Measurements from ENCODE around the gene PKHD1. TPM values are rescaled to one million over a fixed set of nuclear protein-coding genes. Genes with fewer than 3 reads are reported as not detected.

The PKHD1 gene
- total RNA-seq, 1 experiment from 2014 or later = 0.09 TPM

DNA sequence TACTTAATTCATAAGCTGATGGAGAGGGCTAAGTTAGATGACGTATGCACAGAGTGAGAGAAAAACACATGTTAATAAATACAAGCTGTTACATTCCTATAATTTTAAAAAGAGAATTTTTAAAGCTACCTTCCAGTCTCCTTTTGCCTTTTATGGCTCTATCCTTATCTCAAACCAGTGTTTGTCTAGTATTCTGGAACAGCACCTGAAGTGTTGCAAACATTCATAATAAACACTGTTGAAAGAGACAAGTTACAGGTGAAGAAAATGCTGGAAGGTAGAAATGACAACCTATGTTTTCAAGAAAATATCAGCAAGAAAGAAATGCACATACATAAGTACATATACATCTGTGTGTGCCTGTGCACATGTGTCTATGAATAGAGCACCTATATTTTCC lies 409.1 kb downstream of the PKHD1 start:
- TF ChIP-seq, protein P1, sequence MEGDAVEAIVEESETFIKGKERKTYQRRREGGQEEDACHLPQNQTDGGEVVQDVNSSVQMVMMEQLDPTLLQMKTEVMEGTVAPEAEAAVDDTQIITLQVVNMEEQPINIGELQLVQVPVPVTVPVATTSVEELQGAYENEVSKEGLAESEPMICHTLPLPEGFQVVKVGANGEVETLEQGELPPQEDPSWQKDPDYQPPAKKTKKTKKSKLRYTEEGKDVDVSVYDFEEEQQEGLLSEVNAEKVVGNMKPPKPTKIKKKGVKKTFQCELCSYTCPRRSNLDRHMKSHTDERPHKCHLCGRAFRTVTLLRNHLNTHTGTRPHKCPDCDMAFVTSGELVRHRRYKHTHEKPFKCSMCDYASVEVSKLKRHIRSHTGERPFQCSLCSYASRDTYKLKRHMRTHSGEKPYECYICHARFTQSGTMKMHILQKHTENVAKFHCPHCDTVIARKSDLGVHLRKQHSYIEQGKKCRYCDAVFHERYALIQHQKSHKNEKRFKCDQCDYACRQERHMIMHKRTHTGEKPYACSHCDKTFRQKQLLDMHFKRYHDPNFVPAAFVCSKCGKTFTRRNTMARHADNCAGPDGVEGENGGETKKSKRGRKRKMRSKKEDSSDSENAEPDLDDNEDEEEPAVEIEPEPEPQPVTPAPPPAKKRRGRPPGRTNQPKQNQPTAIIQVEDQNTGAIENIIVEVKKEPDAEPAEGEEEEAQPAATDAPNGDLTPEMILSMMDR (conservative IDR thresholded peaks at IDR 0.05) = no peak
- no peak overlapping the region for H3K23ac ChIP-seq (ENCODE audit: insufficient read length, low read depth, low read length)

More for the DNA sequence above, 409.1 kb downstream of the PKHD1 start:
- H3K9me3 Mint-ChIP-seq = no peaks in the 10 kb centered on the region
- no peak overlapping the region for H2AK5ac ChIP-seq (ENCODE audit: insufficient read length, low read length)
- no peak overlapping the region for H2BK120ac ChIP-seq (ENCODE audit: low read depth, low read length, poor library complexity, severe bottlenecking)
- H3K4me1 Mint-ChIP-seq = no peaks in the 10 kb centered on the region
- H3K23me2 ChIP-seq (ENCODE audit: insufficient read length, low read depth, low read length, poor library complexity, severe bottlenecking) = no peaks in the 10 kb centered on the region
- H3K9me3 ChIP-seq (ENCODE audit: control insufficient read depth, low read depth, low read length) = no peaks in the 10 kb centered on the region
- no peak overlapping the region for H4K91ac ChIP-seq (ENCODE audit: insufficient read length, low read depth, low read length)
- no peak overlapping the region for H4K5ac ChIP-seq (ENCODE audit: insufficient read length, low read depth, low read length)
- H3K4me2 ChIP-seq (ENCODE audit: insufficient read depth, insufficient read length, low read length) = no peak overlapping the region
- H2BK12ac ChIP-seq (ENCODE audit: insufficient read length, low read depth, low read length) = no peak overlapping the region
- H3K14ac ChIP-seq (ENCODE audit: insufficient read depth, low read length) = no peak overlapping the region
- no peak overlapping the region for H3K56ac ChIP-seq (ENCODE audit: insufficient read length, low read depth, low read length)
- H4K20me1 ChIP-seq (ENCODE audit: control insufficient read depth, insufficient read depth, insufficient read length) = no peaks in the 10 kb centered on the region
- H4K8ac ChIP-seq (replicated peaks; ENCODE audit: insufficient read length, low read depth, low read length) = no peak overlapping the region
- H3K27ac ChIP-seq (ENCODE audit: insufficient read length, low read depth, low read length) = no peak overlapping the region
- no peak overlapping the region for H2BK20ac ChIP-seq (ENCODE audit: low read depth, low read length, poor library complexity, severe bottlenecking)
- H3K4me3 Mint-ChIP-seq = no peak overlapping the region
- no peaks in the 10 kb centered on the region for H3K36me3 Mint-ChIP-seq (ENCODE audit: insufficient read depth in 1 of 3, low read depth in 3 of 3)
- H3K9ac ChIP-seq (ENCODE audit: extremely low read depth, insufficient read length, low read length) = no peak overlapping the region
- H3K18ac ChIP-seq (ENCODE audit: insufficient read length, low read depth, low read length) = no peak overlapping the region
- no peaks in the 10 kb centered on the region for H3K79me1 ChIP-seq (ENCODE audit: insufficient read depth, low read depth, low read length, poor library complexity, severe bottlenecking)
- H2BK5ac ChIP-seq (ENCODE audit: insufficient read length, low read length) = no peak overlapping the region
- H3K79me2 ChIP-seq (ENCODE audit: insufficient read depth, low read length) = no peaks in the 10 kb centered on the region
- H3K4ac ChIP-seq (ENCODE audit: low read depth, low read length) = no peak overlapping the region
- H2BK15ac ChIP-seq (ENCODE audit: low read depth, low read length) = no peak overlapping the region
- H3K27me3 Mint-ChIP-seq (ENCODE audit: low read depth) = no peaks in the 10 kb centered on the region
- WGBS (ENCODE audit: extremely low coverage, insufficient read length, low lambda C conversion rate) = no CpG with 5 or more reads among the region's 1 CpG
- H3K27me3 ChIP-seq (ENCODE audit: insufficient read depth, low read length) = no peaks in the 10 kb centered on the region
- H2AFZ ChIP-seq (ENCODE audit: low read length) = no peak overlapping the region
- H3T11ph ChIP-seq (ENCODE audit: low read length) = no peak overlapping the region
- no peak for DNase-seq
- no peak overlapping the region for H3K27ac Mint-ChIP-seq
- H3K4me1 ChIP-seq (ENCODE audit: insufficient read depth, low read length) = no peaks in the 10 kb centered on the region
